Type B pancreatic cell (in vitro differentiated cells): ENCODE results near the gene NRP1. TPM values are rescaled to one million over a fixed set of nuclear protein-coding genes. Genes with fewer than 3 reads are reported as not detected.

Source experiments
- DNase-seq: peaks from one replicate; pipeline ENCODE4 v3.0.0; 2021; ENCODE audit warnings: mixed read lengths; ENCODE audit not compliant: unreplicated experiment; ENCODE audit errors: extremely low spot score
- H3K27ac Mint-ChIP-seq: 2 replicates; pipeline ENCODE4 v1.8.0; 2021; ENCODE audit warnings: mild to moderate bottlenecking, mixed read lengths
- H3K27me3 Mint-ChIP-seq: 2 replicates; pipeline ENCODE4 v1.8.0; 2021; ENCODE audit warnings: mixed read lengths
- H3K36me3 Mint-ChIP-seq: 2 replicates; pipeline ENCODE4 v1.8.0; 2021; ENCODE audit warnings: mixed read lengths
- H3K4me1 Mint-ChIP-seq: one replicate; pipeline ENCODE4 v1.8.0; 2021; ENCODE audit warnings: mixed read lengths; ENCODE audit not compliant: unreplicated experiment
- H3K4me3 Mint-ChIP-seq: 2 replicates; pipeline ENCODE4 v1.8.0; 2021; ENCODE audit warnings: mild to moderate bottlenecking, mixed read lengths
- H3K9me3 Mint-ChIP-seq: 2 replicates; pipeline ENCODE4 v1.8.0; 2021; ENCODE audit warnings: mixed read lengths
- total RNA-seq: library from RNA; stranded (reverse); gene quantifications from 2 replicates; pipeline ENCODE4 v1.2.1, GENCODE V29; 2021; ENCODE audit warnings: low replicate concordance
- TF ChIP-seq, protein P1 (sequence below): fragments of 200-600 bp; sonication (generic); conservative IDR thresholded peaks from 2 replicates; pipeline ENCODE4 v1.5.0; 2021; ENCODE audit warnings: antibody characterized with exemption, mild to moderate bottlenecking

NRP1 gene
- total RNA-seq, 1 donor from 2014 or later: 70.7 TPM

GRCh38 chr10:33337326-33337957 is 3.0 kb upstream of the NRP1 start:
- Mint-ChIP-seq H3K4me3 (peak overlapping the region; percentile 94), H3K4me1 (peaks cover 8% of the 10 kb centered on the region), H3K9me3 (no peaks in the 10 kb centered on the region), H3K27me3 (peaks cover 22% of the 10 kb centered on the region), H3K36me3 (no peaks in the 10 kb centered on the region), H3K27ac (peak overlapping the region; percentile 84)
- TF ChIP-seq, protein P1, sequence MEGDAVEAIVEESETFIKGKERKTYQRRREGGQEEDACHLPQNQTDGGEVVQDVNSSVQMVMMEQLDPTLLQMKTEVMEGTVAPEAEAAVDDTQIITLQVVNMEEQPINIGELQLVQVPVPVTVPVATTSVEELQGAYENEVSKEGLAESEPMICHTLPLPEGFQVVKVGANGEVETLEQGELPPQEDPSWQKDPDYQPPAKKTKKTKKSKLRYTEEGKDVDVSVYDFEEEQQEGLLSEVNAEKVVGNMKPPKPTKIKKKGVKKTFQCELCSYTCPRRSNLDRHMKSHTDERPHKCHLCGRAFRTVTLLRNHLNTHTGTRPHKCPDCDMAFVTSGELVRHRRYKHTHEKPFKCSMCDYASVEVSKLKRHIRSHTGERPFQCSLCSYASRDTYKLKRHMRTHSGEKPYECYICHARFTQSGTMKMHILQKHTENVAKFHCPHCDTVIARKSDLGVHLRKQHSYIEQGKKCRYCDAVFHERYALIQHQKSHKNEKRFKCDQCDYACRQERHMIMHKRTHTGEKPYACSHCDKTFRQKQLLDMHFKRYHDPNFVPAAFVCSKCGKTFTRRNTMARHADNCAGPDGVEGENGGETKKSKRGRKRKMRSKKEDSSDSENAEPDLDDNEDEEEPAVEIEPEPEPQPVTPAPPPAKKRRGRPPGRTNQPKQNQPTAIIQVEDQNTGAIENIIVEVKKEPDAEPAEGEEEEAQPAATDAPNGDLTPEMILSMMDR: peak; percentile 68
- DNase-seq: no peak

- Mint-ChIP-seq H3K27me3 (peaks cover 22% of the 10 kb centered on the region), H3K36me3 (no peaks in the 10 kb centered on the region), H3K27ac (peak overlapping the region; percentile 84), H3K4me3 (peak overlapping the region; percentile 94), H3K9me3 (no peaks in the 10 kb centered on the region), H3K4me1 (peaks cover 12% of the 10 kb centered on the region)
- TF ChIP-seq, protein P1: no peak
- DNase-seq: peak; percentile 77
These were observed 2.3 kb upstream of the NRP1 start for GRCh38 chr10:33336582-33337325.

GRCh38 chr10:33335801-33336581 is 1.5 kb upstream of the NRP1 start:
- peaks cover 22% of the 10 kb centered on the region for H3K27me3 Mint-ChIP-seq
- H3K4me3 Mint-ChIP-seq: peak overlapping the region; percentile 90
- no peaks in the 10 kb centered on the region for H3K36me3 Mint-ChIP-seq
- TF ChIP-seq, protein P1: no peak
- no peaks in the 10 kb centered on the region for H3K9me3 Mint-ChIP-seq
- DNase-seq: peak; percentile 73
- peak overlapping the region; percentile 67 for H3K27ac Mint-ChIP-seq
- peaks cover 19% of the 10 kb centered on the region for H3K4me1 Mint-ChIP-seq

- Mint-ChIP-seq H3K4me1 (peaks cover 24% of the 10 kb centered on the region), H3K27me3 (peaks cover 20% of the 10 kb centered on the region), H3K36me3 (peaks cover 2% of the 10 kb centered on the region), H3K9me3 (no peaks in the 10 kb centered on the region), H3K27ac (no peak overlapping the region), H3K4me3 (peak overlapping the region; percentile 90)
- TF ChIP-seq, protein P1: no peak
- no peak for DNase-seq
These were observed 1.0 kb upstream of the NRP1 start for GRCh38 chr10:33335551-33335800.

DNA sequence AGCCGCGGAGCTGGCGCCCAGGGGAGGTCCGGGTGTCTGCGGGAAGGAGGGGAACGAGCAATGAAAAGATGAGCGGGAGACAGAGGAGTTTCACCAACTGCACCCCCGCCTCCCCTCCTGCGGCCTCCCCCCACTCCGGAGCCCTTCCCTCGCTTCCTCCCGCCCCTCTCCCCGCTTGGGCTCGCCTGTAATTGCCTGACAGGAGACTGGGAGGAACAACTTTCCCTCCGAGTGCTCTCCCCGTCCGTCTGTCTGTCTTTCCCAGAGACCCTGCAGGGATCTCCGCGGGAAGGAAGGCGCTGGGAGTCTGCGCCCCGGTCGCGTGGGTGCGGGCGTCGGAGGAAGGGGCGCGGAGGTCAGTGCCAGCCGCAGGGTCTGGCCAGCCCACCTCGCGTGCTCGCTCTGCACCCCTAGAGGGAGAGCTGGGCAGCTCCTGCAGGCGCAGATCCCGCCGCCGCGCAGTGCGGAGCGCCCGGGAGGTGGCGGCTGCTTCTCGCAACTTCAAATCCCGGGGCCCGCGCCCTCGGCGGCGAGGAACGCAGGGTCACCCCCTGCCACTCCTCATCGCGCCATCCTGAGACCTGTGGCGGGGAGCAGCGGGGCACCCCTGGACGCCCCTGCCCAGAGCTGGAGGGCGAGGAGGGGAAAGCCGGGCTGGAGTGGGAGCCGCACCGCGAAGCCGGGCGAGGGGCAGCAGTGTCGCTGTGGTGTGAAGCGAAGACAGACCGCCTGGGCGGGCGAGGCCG is 511 bp upstream of the NRP1 start:
- H3K27ac Mint-ChIP-seq: peak overlapping the region; percentile 58
- TF ChIP-seq, protein P1: peak; percentile 78
- H3K4me1 Mint-ChIP-seq: peaks cover 29% of the 10 kb centered on the region
- peaks cover 19% of the 10 kb centered on the region for H3K27me3 Mint-ChIP-seq
- DNase-seq: peak; percentile 82
- H3K4me3 Mint-ChIP-seq: peak overlapping the region; percentile 90
- H3K9me3 Mint-ChIP-seq: no peaks in the 10 kb centered on the region
- H3K36me3 Mint-ChIP-seq: peaks cover 7% of the 10 kb centered on the region
